Fibroblast of villous mesenchyme (primary cell): ENCODE measurements around the gene FTL. TPM values are rescaled to one million over a fixed set of nuclear protein-coding genes. Genes with fewer than 3 reads are reported as not detected.

Source experiments
- DNase-seq: peaks from one replicate; pipeline ENCODE4 v3.0.0-alpha.2; 2010; ENCODE audit warnings: low read depth
- H3K4me3 ChIP-seq: 2 replicates; pipeline ENCODE4 v1.5.1; 2011; ENCODE audit warnings: low read depth, mild to moderate bottlenecking, low read length
- CTCF ChIP-seq: IDR thresholded peaks from 2 replicates; pipeline ENCODE4 v1.5.1; 2012; ENCODE audit warnings: low read depth, mild to moderate bottlenecking, low read length; ENCODE audit not compliant: insufficient read depth
- total RNA-seq: library from RNA; depleted of rRNA; stranded (reverse); fragments of >200 nt; gene quantifications from 2 replicates; pipeline ENCODE4 v1.2.3, GENCODE V29; 2012

The FTL gene
- total RNA-seq, 1 donor, result 4,150 TPM

GRCh38 chr19:48954595-48955307, 10.4 kb upstream of the FTL start, which contains the start of gene BAX:
Gene BAX, plus strand, starts transcription at chr19:48954875. Its CDS starts 54 bp downstream, at chr19:48954929.
- peak within 1 kb of the TSS; percentile 87 for H3K4me3 ChIP-seq
- TF ChIP-seq CTCF, result no peak
- DNase-seq, result peak; percentile 96

GRCh38 chr19:48955308-48955958, 9.7 kb upstream of the FTL start:
- TF ChIP-seq CTCF, result no peak
- peak overlapping the region; percentile 87 for H3K4me3 ChIP-seq
- DNase-seq, result no peak

GRCh38 chr19:48958006-48958405, 7.1 kb upstream of the FTL start:
- no peak overlapping the region for H3K4me3 ChIP-seq
- DNase-seq, result no peak
- TF ChIP-seq CTCF, result no peak

- H3K4me3 ChIP-seq, result no peak overlapping the region
- TF ChIP-seq CTCF, result no peak
- no peak for DNase-seq
Measured at GRCh38 chr19:48959341-48960239, 5.5 kb upstream of the FTL start.

GRCh38 chr19:48961051-48961649, 4.0 kb upstream of the FTL start:
- no peak overlapping the region for H3K4me3 ChIP-seq
- DNase-seq, result no peak
- no peak for TF ChIP-seq CTCF

GRCh38 chr19:48961673-48962028, 3.5 kb upstream of the FTL start:
- no peak for TF ChIP-seq CTCF
- no peak overlapping the region for H3K4me3 ChIP-seq
- DNase-seq, result no peak
